GM23338 (cell line): ENCODE measurements around the gene ACBD5. TPM values are rescaled to one million over a fixed set of nuclear protein-coding genes. Genes with fewer than 3 reads are reported as not detected.

Source experiments
- ATAC-seq: fragments of 200-7000 bp; cut with Tn5 transposase; 3 replicates; pipeline ENCODE4 v1.9.1; 2020
- DNase-seq: peaks from one replicate; pipeline ENCODE4 v3.0.0-alpha.2; 2015; ENCODE audit warnings: low spot score
- H2AFZ ChIP-seq: fragments of 200-600 bp; sonication (generic); 2 replicates; pipeline ENCODE4 v1.8.0; 2016; ENCODE audit warnings: antibody characterized with exemption, mild to moderate bottlenecking, moderate library complexity
- H3F3A ChIP-seq: fragments of 200-600 bp; sonication (generic); replicated peaks from 2 replicates; pipeline ENCODE4 v1.8.0; 2017; ENCODE audit warnings: antibody characterized with exemption, mixed run types, low read depth
- H3K27ac ChIP-seq: fragments of 200-600 bp; sonication (generic); 2 replicates; pipeline ENCODE4 v1.6.1; 2016; ENCODE audit warnings: low read depth
- H3K27me3 ChIP-seq: fragments of 200-600 bp; sonication (generic); 2 replicates; pipeline ENCODE4 v1.8.0; 2016; ENCODE audit warnings: mild to moderate bottlenecking, mixed run types, moderate library complexity; ENCODE audit not compliant: insufficient read depth
- H3K36me3 ChIP-seq: fragments of 200-600 bp; sonication (generic); 2 replicates; pipeline ENCODE4 v1.8.0; 2016; ENCODE audit warnings: mild to moderate bottlenecking; ENCODE audit not compliant: insufficient read depth
- H3K4me1 ChIP-seq: fragments of 200-600 bp; sonication (generic); 2 replicates; pipeline ENCODE4 v1.8.0; 2016; ENCODE audit warnings: mild to moderate bottlenecking, moderate library complexity; ENCODE audit not compliant: insufficient read depth
- H3K4me2 ChIP-seq: fragments of 200-600 bp; sonication (generic); 2 replicates; pipeline ENCODE4 v1.7.1; 2017; ENCODE audit warnings: mixed run types
- H3K4me3 ChIP-seq: fragments of 200-600 bp; sonication (generic); 2 replicates; pipeline ENCODE4 v1.6.1; 2016; ENCODE audit warnings: mixed run types
- H3K79me2 ChIP-seq: fragments of 200-600 bp; sonication (generic); replicated peaks from 2 replicates; pipeline ENCODE4 v1.8.0; 2017; ENCODE audit warnings: mild to moderate bottlenecking; ENCODE audit not compliant: insufficient read depth
- H3K9me2 ChIP-seq: fragments of 200-600 bp; sonication (generic); 2 replicates; pipeline ENCODE4 v1.8.0; 2017; ENCODE audit not compliant: insufficient read depth
- H4K20me1 ChIP-seq: fragments of 200-600 bp; sonication (generic); replicated peaks from 2 replicates; pipeline ENCODE4 v1.8.0; 2017; ENCODE audit warnings: mild to moderate bottlenecking; ENCODE audit not compliant: insufficient read depth
- H3K27ac Mint-ChIP-seq: 2 replicates; pipeline ENCODE4 v1.8.0; 2020; ENCODE audit warnings: inconsistent platforms, mild to moderate bottlenecking, moderate library complexity, mixed read lengths
- H3K27me3 Mint-ChIP-seq: 3 replicates; pipeline ENCODE4 v1.8.0; 2022; ENCODE audit warnings: low read depth, mild to moderate bottlenecking, moderate library complexity, mixed read lengths, inconsistent platforms; ENCODE audit not compliant: insufficient read depth, poor library complexity
- H3K36me3 Mint-ChIP-seq: 3 replicates; pipeline ENCODE4 v1.8.0; 2021; ENCODE audit warnings: low read depth, mild to moderate bottlenecking, inconsistent platforms, moderate library complexity, mixed read lengths
- H3K4me1 Mint-ChIP-seq: 3 replicates; pipeline ENCODE4 v1.8.0; 2020; ENCODE audit warnings: mild to moderate bottlenecking, inconsistent platforms, mixed read lengths
- H3K4me3 Mint-ChIP-seq: 3 replicates; pipeline ENCODE4 v1.8.0; 2021; ENCODE audit warnings: moderate library complexity, mild to moderate bottlenecking, inconsistent platforms, mixed read lengths
- H3K9me3 Mint-ChIP-seq: 3 replicates; pipeline ENCODE4 v1.8.0; 2020; ENCODE audit warnings: moderate library complexity, mild to moderate bottlenecking, inconsistent platforms, mixed read lengths
- CREB1 ChIP-seq: fragments of 250-450 bp; sonication (Bioruptor Pico); IDR thresholded peaks from 2 replicates; pipeline ENCODE4 v1.5.0; 2020; ENCODE audit warnings: low read depth, mild to moderate bottlenecking, moderate library complexity
- CTCF ChIP-seq, 2 experiments: fragments of 200-600 bp in 1 of 2; sonication (generic) in 1 of 2; conservative IDR thresholded peaks; 2 replicates each; pipeline versions ENCODE4 v1.5.1 to v1.6.1; 2016 to 2017; ENCODE audit warnings: antibody characterized with exemption in 2 of 2, low read depth in 2 of 2, mild to moderate bottlenecking in 2 of 2, moderate library complexity in 1 of 2
- ETS1 ChIP-seq: IDR thresholded peaks from 2 replicates; pipeline ENCODE4 v1.6.1; 2016; ENCODE audit warnings: antibody characterized with exemption
- EZH2 ChIP-seq: fragments of 200-600 bp; sonication (generic); IDR thresholded peaks from one replicate; pipeline ENCODE4 v1.8.0; 2017; ENCODE audit warnings: antibody characterized with exemption, mild to moderate bottlenecking, low read depth; ENCODE audit not compliant: unreplicated experiment
- EZH2phosphoT487 ChIP-seq: fragments of 200-600 bp; sonication (generic); IDR thresholded peaks from one replicate; pipeline ENCODE4 v1.8.1; 2018; ENCODE audit warnings: antibody characterized with exemption; ENCODE audit not compliant: unreplicated experiment
- JUNB ChIP-seq: IDR thresholded peaks from one replicate; pipeline ENCODE4 v1.6.1; 2016; ENCODE audit warnings: antibody characterized with exemption; ENCODE audit not compliant: unreplicated experiment
- NANOG ChIP-seq: IDR thresholded peaks from 2 replicates; pipeline ENCODE4 v1.6.1; 2016; ENCODE audit warnings: antibody characterized with exemption, borderline replicate concordance
- REST ChIP-seq: IDR thresholded peaks from one replicate; pipeline ENCODE4 v1.6.1; 2018; ENCODE audit warnings: antibody characterized with exemption; ENCODE audit not compliant: unreplicated experiment
- STAT1 ChIP-seq: IDR thresholded peaks from one replicate; pipeline ENCODE4 v1.6.1; 2016; ENCODE audit warnings: antibody characterized with exemption; ENCODE audit not compliant: unreplicated experiment
- ZNF114 ChIP-seq: fragments of 250-450 bp; sonication (Bioruptor Pico); IDR thresholded peaks from 2 replicates; pipeline ENCODE4 v1.5.0; 2020; ENCODE audit warnings: mild to moderate bottlenecking, moderate library complexity
- ZNF331 ChIP-seq: fragments of 250-450 bp; sonication (Bioruptor Pico); IDR thresholded peaks from 2 replicates; pipeline ENCODE4 v1.5.0; 2020; ENCODE audit warnings: low read depth, mild to moderate bottlenecking, moderate library complexity
- ZNF462 ChIP-seq: fragments of 250-450 bp; sonication (Bioruptor Pico); IDR thresholded peaks from 2 replicates; pipeline ENCODE4 v1.5.0; 2020; ENCODE audit warnings: mild to moderate bottlenecking, moderate library complexity
- polyA plus RNA-seq: library from polyadenylated mRNA; unstranded; fragments of >200 nt; fragmentation: Nextera tagmentation; extraction: Ambion mirVana; gene quantifications from 2 replicates; pipeline ENCODE4 v1.2.1, GENCODE V29; 2016
- total RNA-seq: library from RNA; depleted of rRNA; stranded (reverse); fragments of >200 nt; shearing (Covaris generic); gene quantifications from 2 replicates; pipeline ENCODE4 v1.2.3, GENCODE V29; 2014

Gene ACBD5
- total and polyA plus RNA-seq, 2 experiments from 2014 or later = 9.8 to 10.1 TPM

GRCh38 chr10:27225642-27226257 is 14.8 kb downstream of the ACBD5 start:
- Histone ChIP-seq H3K9me2 (no peaks in the 10 kb centered on the region), H3F3A (no peaks in the 10 kb centered on the region), H3K4me1 (no peaks in the 10 kb centered on the region), H3K4me3 (no peak overlapping the region), H3K36me3 (peaks cover 5% of the 10 kb centered on the region; the same call in 1 of the 2 replicates), H3K27ac (no peak overlapping the region), H3K4me2 (no peak overlapping the region), H3K27me3 (no peaks in the 10 kb centered on the region), H2AFZ (no peak overlapping the region), H3K79me2 (no peaks in the 10 kb centered on the region), H4K20me1 (peaks cover 3% of the 10 kb centered on the region; the same call in 1 of the 2 replicates)
- Mint-ChIP-seq H3K36me3 (peaks cover 10% of the 10 kb centered on the region; the same call in 2 of the 3 replicates), H3K9me3 (no peaks in the 10 kb centered on the region), H3K4me1 (no peaks in the 10 kb centered on the region), H3K4me3 (no peak overlapping the region), H3K27me3 (no peaks in the 10 kb centered on the region), H3K27ac (no peak overlapping the region)
- no peak for ATAC-seq
- DNase-seq = no peak
- TF ChIP-seq ZNF114 (CRISPR knock-in tag) (no peak), NANOG (no peak), EZH2phosphoT487 (no peak), ETS1 (no peak), JUNB (no peak), CTCF (conservative IDR thresholded peaks at IDR 0.05; ENCODE audit: low read depth in 2 of 2) (no peak), REST (no peak), EZH2 (no peak), ZNF462 (CRISPR knock-in tag) (no peak), ZNF331 (CRISPR knock-in tag) (no peak), STAT1 (no peak), CREB1 (CRISPR knock-in tag) (no peak)
